Nephron progenitor cell (in vitro differentiated cells): ENCODE results near the gene FAM184A.
"Not testable (repeated sequence)": the region's sequence is repeated elsewhere in the genome, so short reads cannot be mapped to it uniquely, and the experiment has no call there.

Experiments used
- DNase-seq: peaks from one replicate; pipeline ENCODE4 v3.0.0; 2021
- H3K27ac Mint-ChIP-seq: 2 replicates; pipeline ENCODE4 v1.8.0; 2021; ENCODE audit warnings: mild to moderate bottlenecking, moderate library complexity, mixed read lengths
- H3K27me3 Mint-ChIP-seq: 2 replicates; pipeline ENCODE4 v1.8.0; 2021; ENCODE audit warnings: mild to moderate bottlenecking, low read depth, mixed read lengths; ENCODE audit not compliant: poor library complexity
- H3K36me3 Mint-ChIP-seq: 2 replicates; pipeline ENCODE4 v1.8.0; 2021; ENCODE audit warnings: low read depth, mixed read lengths
- H3K4me1 Mint-ChIP-seq: 2 replicates; pipeline ENCODE4 v1.8.0; 2021; ENCODE audit warnings: mixed read lengths
- H3K4me3 Mint-ChIP-seq: 2 replicates; pipeline ENCODE4 v1.8.0; 2021; ENCODE audit warnings: mild to moderate bottlenecking, moderate library complexity, mixed read lengths
- H3K9me3 Mint-ChIP-seq: 2 replicates; pipeline ENCODE4 v1.8.0; 2021; ENCODE audit warnings: mild to moderate bottlenecking, moderate library complexity, mixed read lengths
- TF ChIP-seq, protein P1 (sequence below): fragments of 200-600 bp; sonication (generic); IDR thresholded peaks from 2 replicates; pipeline ENCODE4 v1.5.0; 2021; ENCODE audit warnings: antibody characterized with exemption

The FAM184A gene

DNA sequence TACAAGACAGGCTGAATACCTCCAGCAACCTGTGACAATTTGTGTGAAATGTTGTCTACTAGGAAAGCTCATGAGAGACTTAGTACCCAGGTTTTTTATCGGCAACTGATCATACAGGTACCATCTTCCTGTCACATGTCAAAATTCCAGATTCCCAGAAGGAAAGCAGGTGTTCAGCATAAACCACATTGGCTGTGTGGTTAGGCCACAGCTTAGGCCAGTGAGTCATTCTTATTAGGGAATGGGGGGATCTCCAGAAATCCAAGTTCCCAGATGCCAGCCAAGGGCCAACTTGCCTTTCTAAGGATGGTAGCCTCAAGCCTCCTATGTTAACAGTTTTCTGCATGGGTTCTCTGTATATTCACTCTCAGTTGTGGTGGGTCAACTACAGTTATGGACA, 65.9 kb downstream of the FAM184A start:
- no peak for DNase-seq
- Mint-ChIP-seq H3K9me3 (peaks cover 25% of the 10 kb centered on the region), H3K27me3 (no peaks in the 10 kb centered on the region), H3K36me3 (peaks cover 46% of the 10 kb centered on the region), H3K27ac (no peak overlapping the region), H3K4me3 (no peak overlapping the region), H3K4me1 (no peaks in the 10 kb centered on the region)
- TF ChIP-seq, protein P1, sequence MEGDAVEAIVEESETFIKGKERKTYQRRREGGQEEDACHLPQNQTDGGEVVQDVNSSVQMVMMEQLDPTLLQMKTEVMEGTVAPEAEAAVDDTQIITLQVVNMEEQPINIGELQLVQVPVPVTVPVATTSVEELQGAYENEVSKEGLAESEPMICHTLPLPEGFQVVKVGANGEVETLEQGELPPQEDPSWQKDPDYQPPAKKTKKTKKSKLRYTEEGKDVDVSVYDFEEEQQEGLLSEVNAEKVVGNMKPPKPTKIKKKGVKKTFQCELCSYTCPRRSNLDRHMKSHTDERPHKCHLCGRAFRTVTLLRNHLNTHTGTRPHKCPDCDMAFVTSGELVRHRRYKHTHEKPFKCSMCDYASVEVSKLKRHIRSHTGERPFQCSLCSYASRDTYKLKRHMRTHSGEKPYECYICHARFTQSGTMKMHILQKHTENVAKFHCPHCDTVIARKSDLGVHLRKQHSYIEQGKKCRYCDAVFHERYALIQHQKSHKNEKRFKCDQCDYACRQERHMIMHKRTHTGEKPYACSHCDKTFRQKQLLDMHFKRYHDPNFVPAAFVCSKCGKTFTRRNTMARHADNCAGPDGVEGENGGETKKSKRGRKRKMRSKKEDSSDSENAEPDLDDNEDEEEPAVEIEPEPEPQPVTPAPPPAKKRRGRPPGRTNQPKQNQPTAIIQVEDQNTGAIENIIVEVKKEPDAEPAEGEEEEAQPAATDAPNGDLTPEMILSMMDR: no peak

DNA sequence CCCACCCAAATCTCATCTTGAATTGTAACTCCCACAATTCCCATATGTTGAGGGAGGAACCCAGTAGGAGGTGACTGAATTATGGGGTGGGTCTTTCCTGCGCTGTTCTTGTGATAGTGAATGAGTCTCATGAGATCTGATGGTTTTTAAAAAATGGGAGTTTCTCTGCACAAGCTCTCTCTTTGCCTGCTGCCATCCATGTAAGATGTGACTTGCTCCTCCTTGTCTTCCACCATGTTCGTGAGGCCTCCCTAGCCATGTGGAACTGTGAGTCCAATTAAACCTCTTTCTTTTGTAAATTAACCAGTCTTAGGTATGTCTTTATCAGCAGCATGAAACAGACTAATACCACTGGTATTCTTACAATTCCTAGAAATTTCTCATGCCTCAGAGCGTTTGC, 69.2 kb downstream of the FAM184A start:
- Mint-ChIP-seq H3K9me3 (peaks cover 19% of the 10 kb centered on the region), H3K36me3 (peaks cover 26% of the 10 kb centered on the region)
- H3K4me3 Mint-ChIP-seq, H3K27me3 Mint-ChIP-seq, H3K27ac Mint-ChIP-seq, H3K4me1 Mint-ChIP-seq, DNase-seq: not testable (repeated sequence)

DNA sequence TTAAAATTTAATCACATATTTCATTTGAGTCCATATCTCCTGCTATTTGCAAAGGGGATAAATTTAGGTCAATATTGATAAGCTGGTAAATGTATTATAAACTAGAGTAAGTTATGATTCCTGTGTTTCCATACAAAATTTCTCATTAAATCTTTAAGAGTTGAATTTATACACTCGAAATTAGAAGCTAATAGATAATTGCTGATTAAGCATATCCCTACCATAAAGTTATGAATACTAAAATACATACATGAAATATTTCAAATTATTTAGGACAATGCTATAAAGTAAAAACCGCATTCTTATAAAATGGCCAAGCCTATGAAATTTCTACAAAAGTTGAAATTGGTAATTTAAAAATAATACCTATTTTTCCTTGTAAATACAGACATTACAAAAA, 71.5 kb downstream of the FAM184A start:
- no peaks in the 10 kb centered on the region for H3K27me3 Mint-ChIP-seq
- peaks cover 26% of the 10 kb centered on the region for H3K36me3 Mint-ChIP-seq
- H3K4me3 Mint-ChIP-seq: no peak overlapping the region
- peaks cover 19% of the 10 kb centered on the region for H3K9me3 Mint-ChIP-seq
- no peaks in the 10 kb centered on the region for H3K4me1 Mint-ChIP-seq
- TF ChIP-seq, protein P1: no peak
- no peak overlapping the region for H3K27ac Mint-ChIP-seq
- no peak for DNase-seq

DNA sequence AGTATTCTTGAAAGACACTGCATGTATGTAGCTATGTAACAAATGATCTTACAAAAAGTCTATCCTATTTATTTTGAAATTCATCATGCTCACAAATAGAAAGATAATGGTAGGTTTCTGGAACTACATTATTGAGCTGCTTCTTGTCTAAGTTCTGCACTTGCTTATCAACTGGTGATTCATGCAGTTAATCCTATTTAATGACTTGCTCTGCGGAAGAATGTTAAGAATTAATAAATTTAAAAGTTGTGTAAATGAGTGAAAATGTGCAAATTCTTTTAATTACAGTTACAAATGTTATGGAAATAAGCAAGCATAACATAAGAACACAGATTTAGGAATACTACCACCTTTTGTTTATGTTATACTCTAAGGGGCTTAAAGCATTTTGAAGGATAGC, 76.4 kb downstream of the FAM184A start:
- H3K27me3 Mint-ChIP-seq: peaks cover under 1% of the 10 kb centered on the region
- H3K9me3 Mint-ChIP-seq: no peaks in the 10 kb centered on the region
- no peaks in the 10 kb centered on the region for H3K4me1 Mint-ChIP-seq
- TF ChIP-seq, protein P1: no peak
- no peaks in the 10 kb centered on the region for H3K36me3 Mint-ChIP-seq
- no peak overlapping the region for H3K4me3 Mint-ChIP-seq
- H3K27ac Mint-ChIP-seq: no peak overlapping the region
- no peak for DNase-seq

DNA sequence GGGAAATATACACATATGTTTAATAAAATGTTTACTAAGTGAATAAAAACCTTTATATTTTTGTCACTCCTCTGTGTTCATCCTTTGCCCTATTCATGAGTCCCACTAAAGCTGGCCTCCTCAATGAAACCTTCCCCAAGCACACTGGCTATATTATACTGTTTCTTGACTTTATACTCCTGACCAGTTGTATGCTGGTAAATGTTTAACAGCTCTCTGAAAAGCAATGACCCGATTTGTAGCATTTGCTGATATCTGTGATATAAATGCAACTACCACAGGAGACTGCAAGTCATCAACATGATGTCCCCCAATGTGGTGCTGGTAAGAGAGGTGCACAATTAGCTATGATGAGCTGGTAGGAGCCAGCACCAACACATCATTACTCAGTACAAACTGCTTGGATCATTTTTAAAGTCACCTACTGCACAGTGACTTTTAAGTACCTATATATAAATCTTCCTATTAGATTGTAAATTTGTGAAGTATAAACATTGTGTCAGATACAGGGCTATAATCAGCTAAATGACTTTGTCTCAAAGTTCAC, 78.9 kb downstream of the FAM184A start:
- Mint-ChIP-seq H3K4me1 (no peaks in the 10 kb centered on the region), H3K9me3 (no peaks in the 10 kb centered on the region), H3K27ac (no peak overlapping the region), H3K36me3 (no peaks in the 10 kb centered on the region), H3K4me3 (no peak overlapping the region), H3K27me3 (peaks cover 5% of the 10 kb centered on the region)
- TF ChIP-seq, protein P1: no peak
- DNase-seq: no peak

DNA sequence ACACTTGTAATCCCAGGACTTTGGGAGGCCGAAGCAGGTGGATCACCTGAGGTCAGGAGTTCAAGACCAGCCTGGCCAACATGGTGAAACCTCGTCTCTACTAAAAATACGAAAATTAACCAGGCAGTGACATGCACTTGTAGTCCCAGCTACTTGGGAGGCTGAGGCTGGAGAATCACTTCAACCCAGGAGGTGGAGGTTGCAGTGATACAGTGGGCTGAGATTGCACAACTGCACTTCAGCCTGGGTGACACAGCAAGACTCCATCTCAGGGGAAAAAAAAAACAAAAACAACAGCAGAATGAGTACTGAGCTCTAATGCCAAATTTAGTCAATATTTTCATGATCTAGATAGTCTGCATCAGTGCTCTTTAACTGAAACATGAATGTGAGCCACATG, 81.0 kb downstream of the FAM184A start:
- not testable (repeated sequence) for DNase-seq, H3K4me1 Mint-ChIP-seq, H3K9me3 Mint-ChIP-seq, H3K36me3 Mint-ChIP-seq, H3K27me3 Mint-ChIP-seq, H3K27ac Mint-ChIP-seq, H3K4me3 Mint-ChIP-seq

DNA sequence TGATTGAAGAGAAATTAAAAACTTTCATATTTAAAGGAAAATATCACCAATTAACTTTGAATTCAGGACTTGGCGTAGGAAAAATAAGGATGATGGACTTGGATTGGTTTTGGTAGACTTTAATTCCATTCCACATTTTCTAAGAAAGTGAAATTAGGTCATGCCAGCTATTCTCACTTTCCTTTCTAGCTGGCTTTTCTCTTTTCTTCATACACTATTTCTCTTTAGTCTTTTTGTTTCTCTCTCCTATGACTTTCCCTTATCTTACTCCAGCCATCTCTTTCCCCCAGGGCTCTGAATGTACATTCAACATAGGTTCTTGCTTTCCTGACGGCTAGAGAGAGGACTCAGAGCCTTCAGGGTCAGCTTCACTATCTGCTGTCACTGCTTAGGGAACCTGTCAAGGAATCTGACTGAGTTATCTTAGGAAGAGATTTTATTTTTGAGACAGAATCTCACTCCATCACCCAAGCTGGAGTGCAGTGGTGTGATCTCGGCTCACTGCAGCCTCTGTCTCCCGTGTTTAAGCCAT, 82.1 kb downstream of the FAM184A start:
- no peak overlapping the region for H3K27ac Mint-ChIP-seq

More for the DNA sequence above, 82.1 kb downstream of the FAM184A start:
- Mint-ChIP-seq H3K4me3 (no peak overlapping the region), H3K4me1 (no peaks in the 10 kb centered on the region), H3K36me3 (no peaks in the 10 kb centered on the region), H3K27me3 (peaks cover 5% of the 10 kb centered on the region), H3K9me3 (no peaks in the 10 kb centered on the region)
- no peak for DNase-seq
- TF ChIP-seq, protein P1: no peak
